Stimulated activated CD4-positive, alpha-beta T cell treated with anti-CD3 and anti-CD28 coated beads, Interleukin-2, amount 100 ng/mL, for 4 hours (primary cell): ENCODE measurements around the gene TUBGCP3.
"Not testable (repeated sequence)": the region's sequence is repeated elsewhere in the genome, so short reads cannot be mapped to it uniquely, and the experiment has no call there.

Source experiments
- DNase-seq: peaks from one replicate; pipeline ENCODE4 v3.0.0-alpha.2; 2020; ENCODE audit warnings: low read depth

Gene TUBGCP3

DNA sequence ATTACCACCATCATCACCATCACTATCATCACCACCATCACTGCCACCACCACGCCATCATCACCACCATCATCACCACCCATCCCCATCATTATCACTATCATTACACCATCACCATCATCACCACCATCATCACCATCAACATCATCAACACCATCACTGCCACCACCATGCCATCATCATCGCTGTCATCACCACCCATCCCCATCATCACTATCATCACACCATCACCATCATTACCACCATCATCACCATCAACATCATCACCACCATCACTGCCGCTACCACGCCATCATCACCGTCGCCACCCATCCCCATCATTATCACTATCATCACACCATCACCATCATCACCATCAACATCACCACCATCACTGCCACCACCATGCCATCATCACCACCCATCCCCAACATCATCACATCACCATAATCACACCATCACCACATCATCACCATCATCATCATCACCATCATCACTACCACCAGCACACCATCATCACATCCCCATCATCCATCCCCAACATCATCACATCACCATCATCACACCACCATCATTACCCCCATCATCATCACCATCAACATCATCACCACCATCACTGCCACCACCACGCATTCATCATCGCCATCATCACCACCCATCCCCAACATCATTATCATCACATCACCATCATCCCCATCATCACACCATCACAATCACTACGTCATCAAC is 61.7 kb downstream of the TUBGCP3 start:
- no peak for DNase-seq

DNA sequence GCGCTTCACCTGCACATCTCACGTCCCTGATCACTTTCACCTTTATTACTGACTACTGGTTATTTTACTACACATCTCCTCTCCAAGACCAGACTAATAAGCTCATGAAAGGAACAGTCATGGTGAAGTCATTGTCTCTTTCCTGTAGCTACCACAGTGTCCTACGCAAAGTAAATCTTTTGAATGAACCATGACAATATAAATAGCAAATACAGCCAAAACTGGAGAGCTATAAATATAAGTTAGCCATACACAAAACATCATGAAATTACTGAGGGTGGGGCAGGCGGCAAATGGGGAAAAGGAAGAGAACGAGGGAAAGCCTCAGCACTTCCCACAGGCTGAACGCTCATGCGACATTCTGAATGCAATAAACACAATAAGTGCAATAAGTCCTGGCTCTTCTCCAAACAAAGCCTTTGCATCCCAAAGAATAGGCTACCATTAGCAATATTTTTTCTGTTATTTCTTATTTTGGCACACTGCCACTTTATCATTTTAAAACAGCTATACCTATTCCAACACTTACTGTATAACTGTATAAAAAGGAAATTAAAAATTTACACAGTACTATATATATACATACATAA is 62.5 kb downstream of the TUBGCP3 start:
- no peak for DNase-seq

DNA sequence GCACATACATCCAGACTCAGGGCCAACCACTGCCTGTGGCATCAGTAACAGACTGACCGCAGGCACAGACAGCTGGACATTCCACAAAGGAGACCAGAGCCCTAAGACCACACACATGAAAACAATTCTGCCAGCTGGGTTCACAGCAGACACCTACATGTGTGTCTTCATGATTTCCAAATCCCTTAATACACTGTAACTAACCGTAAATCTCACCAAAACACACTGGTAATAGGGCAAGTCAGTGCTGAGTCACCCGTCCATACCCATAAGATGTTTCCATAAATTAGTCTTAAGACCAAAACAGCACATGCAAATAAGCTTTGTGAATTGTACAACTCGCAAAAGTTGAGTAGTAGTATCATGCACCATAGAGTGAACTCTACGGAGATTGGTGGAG is 65.4 kb downstream of the TUBGCP3 start:
- no peak for DNase-seq

DNA sequence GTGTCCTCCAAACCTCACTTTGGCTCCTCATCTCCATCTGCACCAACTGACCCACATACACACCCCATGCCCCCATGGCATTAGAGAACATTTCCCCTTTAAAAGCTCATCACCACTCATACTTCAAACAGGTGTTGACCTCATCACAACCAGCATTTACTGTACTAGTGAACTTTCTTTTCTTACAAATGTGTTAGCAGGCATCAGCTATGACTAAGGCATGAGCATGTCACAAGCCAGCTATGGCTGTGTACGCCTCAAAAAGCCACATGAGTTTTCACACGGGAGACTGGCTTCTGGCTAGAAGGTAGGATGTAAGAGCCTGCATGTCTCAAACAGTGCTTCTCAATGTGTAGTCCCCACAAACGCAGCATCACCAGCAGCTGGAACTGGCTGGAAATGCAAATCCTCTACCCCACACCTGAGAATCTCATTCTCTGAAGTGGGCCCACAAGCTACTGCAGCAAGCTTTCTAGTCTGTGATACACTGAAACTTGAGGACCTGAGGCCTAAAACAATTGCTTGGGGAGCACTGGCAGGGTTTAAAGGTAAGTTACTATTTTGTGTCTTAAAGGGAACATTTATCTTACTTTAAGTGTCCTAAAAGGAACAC is 66.8 kb downstream of the TUBGCP3 start:
- no peak for DNase-seq

DNA sequence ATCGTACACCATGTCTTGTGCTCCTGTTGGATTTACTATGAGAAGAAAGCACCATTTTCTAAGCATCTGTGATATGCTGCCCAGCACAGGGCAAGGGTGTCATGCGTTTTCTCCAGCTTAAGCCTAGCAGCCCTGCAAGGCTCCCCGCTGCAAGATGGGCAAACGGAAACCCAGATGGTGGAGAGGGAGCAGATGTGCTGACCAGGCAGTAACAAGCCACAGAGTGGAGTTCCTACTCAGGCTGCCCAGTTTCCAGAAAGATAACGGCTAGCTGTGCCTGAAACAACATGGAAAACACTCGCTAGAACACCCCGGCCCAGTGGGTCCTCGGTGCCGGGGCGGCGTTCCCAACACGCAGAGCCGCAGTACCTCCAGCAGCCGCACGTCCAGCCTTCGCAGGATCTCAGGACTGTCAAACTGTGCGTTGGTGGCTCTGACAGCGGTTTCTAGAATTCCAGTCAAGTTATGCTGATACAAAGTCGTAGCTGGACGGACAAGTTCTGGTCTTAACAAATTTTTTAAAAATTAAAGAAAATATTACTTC is 68.4 kb downstream of the TUBGCP3 start:
- DNase-seq = no peak

DNA sequence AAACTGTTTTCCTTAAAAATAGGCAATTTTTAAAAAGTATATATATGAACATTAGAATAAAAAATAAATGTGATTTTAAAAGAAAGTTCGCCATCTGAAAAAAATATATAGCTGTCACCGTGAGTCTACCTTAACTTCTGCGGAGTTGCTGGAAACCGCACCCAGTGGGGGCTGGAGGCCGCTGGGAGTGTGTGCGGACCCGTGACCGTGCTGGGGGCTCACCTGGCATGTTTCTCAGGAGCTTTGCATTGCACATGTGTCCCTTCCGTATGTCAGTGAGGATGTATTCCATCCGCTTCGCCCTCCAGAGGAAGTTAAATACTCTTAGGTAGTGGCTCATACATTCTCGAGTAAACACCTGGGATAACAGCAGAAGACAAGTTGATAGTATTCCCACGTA is 71.7 kb downstream of the TUBGCP3 start:
- DNase-seq = no peak

DNA sequence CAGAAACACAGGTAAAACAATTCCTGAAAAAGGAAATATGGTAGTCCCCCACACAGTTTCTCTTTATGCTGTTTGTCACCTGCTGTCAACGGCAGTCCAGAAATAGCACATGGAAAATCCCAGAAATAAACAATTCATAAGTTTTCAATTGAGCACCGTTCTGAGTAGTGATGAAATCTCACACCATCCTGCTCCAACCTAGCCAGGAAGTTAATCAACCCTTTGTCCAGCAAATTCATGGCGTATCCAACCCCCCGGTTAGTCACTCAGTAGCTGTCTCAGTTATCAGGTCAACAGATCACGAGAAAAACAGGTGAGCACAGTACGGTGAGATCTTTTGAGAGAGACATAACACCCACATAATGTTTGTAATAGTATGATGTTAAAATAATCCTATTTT is 74.2 kb downstream of the TUBGCP3 start:
- no peak for DNase-seq

DNA sequence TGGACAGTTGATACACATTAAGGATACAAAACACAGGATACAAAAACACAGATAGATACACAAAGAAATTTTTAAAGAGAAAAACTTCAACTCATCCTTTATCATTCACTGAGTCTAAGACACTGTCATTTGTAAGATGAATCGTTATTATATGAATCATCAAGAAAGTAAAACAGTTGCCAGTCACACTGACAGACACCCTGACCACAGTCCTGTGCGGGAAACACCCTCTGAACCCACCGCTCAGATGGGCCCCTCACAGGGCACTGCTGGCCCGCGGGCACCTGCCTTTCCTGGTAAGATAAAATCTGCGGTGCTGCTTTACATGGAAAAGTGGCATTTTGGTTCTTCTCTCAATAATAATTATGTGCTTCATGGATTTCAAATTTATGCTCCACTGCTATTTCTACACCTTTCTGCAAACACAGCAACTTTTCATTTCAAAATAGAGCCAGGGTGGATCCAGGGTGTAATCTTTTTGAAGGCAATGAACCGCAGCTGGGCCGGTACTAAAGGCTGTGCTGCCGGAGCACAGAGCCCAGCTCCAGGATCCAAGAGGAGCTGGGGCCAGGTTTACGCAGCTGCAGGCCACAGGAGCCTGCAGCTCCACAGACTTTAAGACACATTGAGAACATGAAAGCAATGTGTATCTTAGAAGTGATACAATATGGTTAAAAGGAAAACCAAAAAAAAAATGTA is 76.8 kb downstream of the TUBGCP3 start:
- DNase-seq = no peak

DNA sequence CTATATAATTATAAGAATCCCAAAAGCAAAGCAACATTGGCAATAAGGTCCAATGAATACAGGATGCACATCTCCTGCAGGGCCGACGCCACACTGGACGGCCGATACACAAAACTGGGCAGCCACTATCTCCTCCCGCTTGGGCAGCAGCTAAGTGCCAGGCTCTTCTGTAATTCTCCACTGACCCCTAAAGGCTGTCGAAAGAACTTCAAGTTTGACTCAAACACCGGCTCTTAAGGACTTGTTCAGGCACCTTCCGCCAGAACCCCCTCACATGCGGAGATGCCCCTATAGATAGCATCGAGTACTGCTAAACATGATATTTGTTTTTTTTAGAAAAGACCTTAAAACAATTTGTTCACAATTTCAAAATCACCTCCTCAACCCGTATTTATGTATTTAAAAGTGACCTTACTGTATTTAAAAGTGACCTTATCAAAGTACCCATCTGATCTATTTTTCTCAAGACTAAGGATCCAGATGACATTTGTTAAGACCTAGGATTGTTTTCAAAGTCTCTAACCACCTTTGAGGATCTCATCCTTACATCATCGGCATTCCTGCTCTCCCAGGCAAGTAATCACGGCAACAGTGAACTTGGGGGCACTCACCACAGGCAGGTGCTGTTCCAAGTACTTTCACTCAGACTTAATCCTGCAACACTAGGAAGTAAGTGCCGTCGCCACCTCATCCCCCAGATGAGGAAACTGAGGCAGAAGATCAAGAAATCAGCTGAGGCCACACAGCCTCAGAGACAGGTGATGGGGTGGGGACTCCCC is 77.8 kb downstream of the TUBGCP3 start:
- DNase-seq = no peak

DNA sequence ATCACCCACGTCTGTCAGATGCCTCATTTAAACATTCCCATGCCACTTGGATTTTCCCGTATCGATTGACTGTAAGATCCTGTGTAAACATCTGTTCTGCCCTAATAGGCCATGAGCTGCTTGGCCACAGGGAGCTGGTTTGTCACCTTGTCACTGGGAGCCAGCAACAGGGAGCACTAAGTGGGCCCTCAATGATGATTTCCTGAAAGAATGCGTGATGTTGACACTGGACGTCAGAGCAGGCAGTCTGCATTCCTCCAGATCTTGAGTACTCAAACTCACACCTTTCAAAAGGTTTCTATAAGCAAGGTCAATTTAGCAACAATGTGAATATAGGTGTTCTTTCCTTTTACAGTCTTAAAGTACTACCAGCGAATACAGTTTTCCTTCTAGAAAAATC is 78.8 kb downstream of the TUBGCP3 start:
- DNase-seq = no peak

DNA sequence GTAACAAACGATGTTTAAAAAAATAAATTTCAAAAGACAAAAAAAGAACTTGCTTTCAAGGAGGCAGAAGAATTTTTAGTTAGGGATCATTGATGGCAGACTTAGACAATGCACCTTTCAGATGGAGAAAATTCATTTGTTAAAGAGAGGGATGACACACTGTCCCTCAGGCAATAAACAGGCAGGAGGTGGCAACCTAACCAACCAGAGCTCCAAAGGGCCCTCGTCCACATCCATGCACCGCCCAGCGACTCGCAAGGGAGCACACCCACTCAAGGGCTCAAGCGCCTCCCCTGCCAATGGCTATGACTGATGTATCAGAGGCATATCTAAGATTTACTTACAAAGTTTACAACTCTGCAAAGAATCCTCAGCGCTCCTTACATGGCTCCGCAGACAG is 81.9 kb downstream of the TUBGCP3 start:
- no peak for DNase-seq

DNA sequence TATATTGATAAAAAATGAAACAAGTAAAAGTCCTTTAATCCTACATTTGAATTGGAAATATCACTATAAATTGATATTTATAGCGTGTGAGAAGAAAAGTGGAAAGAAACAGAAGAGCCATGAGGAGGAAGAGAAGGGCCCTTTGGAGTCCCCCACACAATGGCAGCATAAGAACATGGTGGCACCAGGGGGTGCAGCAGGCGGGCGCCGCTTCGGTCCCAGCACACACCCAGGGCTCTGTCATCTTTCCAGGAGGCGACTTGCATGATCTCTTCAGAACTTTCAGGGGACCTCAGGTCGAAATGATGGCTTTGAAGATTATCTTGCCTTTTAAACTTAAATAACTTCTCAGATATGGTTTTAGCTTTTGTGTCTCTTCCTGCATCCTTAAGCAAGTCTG is 91.8 kb downstream of the TUBGCP3 start:
- DNase-seq = no peak

DNA sequence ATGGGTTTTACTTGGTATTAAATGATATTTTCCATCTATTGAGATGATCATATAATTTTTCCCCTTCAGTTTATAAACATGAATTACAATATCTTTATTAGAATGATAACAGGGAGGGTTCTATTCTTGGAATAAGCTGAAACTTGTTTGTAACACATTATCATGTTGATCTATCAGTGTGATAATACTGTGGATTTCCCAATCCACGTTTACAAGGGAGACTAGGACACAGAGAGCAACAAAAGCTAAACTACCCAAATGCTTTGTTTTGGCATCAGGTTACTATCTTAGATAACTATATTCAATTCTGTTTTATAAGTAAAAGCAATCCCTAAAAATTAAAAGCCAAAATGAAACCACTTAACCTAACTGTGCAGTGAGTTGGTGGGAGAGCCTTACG is 92.5 kb downstream of the TUBGCP3 start:
- DNase-seq = no peak

DNA sequence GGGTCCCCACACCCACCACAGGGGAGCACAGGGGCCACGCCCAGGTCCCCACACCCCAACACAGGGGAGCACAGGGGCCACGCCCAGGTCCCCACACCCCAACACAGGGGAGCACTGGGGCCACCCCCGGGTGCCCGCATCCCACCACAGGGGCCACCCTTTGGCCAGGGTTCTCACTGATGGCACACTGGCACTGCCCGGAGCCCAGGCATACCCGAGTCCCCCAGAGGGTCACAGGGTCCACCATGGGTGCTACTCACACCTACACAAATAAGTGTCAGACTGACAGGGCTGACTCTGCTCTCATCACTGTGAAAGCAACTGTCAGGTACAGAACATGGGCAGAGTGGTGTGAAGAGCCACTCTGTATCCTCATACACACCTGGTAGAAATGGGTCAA is 98.8 kb downstream of the TUBGCP3 start:
- no peak for DNase-seq

DNA sequence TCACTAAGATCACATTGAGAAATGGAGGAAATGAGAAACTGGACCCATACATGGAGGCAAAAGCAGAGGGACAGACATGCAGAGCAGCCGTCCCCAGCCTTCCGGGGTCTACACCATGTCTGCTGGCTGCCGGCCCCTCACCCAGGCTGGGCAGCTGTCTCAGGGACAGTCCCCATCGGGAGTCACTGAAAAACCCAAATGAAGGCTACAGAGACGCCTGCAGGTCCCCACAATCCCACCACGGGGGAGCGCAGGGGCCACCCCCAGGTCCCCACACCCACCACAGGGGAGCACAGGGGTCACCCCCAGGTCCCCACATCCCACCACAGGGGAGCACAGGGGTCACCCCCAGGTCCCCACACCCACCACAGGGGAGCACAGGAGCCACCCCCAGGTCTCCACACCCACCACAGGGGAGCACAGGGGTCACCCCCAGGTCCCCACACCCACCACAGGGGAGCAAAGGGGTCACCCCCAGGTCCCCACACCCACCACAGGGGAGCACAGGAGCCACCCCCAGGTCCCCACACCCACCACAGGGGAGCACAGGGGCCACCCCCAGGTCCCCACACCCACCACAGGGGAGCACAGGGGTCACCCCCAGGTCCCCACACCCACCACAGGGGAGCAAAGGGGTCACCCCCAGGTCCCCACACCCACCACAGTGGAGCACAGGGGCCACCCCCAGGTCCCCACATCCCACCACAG is 99.5 kb downstream of the TUBGCP3 start:
- not testable (repeated sequence) for DNase-seq

DNA sequence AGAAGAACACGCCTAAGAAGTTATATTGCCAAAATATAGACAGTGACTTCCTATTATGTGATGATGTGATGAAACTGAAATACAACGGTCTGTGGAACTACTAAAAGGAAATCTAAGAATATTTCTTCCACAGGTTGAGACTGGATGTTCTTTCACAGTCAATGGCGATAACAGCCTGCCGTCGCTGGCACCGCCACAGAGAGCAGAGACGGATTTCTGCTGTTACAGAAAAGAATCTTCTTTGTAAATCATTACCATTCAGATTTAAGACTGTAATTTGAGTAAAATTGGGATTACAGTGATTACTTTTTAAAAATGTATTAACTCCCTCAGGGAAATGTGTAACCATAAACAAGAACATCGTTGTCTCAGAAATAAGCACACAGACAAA is 100.8 kb downstream of the TUBGCP3 start:
- DNase-seq = no peak

DNA sequence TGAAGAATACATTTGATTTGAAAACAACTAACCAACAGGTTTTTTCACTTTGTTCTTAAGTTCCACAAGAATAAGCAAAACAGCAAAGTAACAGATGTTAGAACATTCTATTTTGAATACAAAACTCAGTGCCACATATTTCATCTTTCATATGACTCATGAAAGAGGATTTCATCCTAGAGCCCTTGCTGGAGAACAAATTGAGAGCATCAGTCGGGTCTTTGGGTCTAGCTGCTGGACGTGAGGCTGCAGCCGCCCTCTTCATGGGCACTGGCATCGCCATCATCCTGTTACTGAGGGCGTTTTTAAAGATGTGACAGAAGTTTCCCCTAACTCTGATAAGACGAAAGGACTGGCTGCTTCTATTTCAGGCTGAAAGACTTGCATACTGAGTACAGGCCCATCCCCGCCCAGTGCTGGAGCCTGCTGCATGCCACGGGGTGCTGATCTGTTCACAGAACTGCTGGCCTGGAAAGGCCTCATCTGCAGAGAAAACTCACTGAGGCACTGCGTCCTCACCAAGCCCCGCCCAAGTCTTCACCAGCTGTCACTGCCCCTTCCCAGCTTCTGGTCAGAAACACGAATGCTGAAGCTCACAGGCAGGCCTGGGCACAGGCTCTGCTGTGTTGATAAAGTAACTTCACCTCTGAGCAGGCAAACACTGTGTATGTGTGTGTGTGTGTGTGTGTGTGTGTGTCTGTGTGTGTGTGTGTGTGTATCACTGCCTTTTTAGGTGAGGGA is 101.4 kb downstream of the TUBGCP3 start:
- DNase-seq = no peak

DNA sequence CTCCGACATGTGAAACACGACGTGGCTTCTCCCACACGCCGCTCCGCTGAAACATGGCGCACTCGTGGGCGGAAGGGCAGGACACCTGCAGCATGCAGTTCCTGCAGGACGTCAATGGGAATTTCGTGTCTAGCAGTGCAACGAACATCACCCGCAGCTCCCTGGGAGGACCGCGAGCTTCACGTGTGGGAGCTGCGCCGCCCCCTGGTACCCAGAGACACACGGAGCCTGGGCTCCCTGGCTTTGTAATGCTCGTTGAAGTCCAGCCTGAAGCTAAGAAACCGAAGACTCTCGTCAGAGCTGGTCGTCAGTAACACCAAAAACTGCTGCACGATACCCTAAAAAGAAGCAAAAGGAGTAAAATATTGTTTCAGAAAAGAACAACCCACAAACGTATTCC is 102.1 kb downstream of the TUBGCP3 start:
- DNase-seq = not testable (repeated sequence)

DNA sequence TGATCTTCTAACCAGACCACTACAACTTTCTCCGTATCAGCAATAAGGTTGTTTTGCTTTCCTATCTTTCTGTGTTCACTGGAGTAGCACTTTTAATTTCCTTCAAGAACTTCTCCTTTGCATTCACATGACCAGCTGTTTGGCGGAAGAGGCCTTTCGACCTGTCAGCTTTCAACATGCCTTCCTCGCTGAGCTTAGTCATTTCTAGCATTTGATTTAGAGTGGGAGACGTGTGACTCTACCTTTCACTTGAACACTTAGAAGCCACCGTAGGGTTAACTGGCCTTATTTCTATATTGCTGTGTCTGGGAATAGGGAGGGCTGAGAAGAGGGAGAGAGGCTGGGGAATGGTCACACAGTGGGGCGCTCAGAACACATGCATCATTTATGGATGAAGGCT is 104.7 kb downstream of the TUBGCP3 start:
- no peak for DNase-seq

DNA sequence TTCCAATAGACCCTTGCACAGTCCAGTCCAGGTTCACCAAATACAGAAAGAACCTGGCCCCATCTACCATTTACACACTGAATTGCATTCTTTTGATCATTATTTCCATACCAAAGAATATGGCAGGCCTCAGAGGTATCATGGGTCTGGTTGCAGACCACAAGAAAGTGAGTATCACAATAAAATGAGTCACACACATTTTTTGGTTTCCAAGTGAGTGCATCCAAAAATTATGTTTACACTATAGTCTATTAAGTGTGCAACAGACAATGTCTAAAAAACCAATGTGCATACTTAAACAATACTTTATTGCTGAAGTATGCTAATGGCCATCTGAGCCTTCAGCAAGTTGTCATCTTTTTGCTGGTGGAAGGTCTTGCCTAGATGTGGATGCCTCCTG is 106.5 kb downstream of the TUBGCP3 start:
- DNase-seq = no peak

DNA sequence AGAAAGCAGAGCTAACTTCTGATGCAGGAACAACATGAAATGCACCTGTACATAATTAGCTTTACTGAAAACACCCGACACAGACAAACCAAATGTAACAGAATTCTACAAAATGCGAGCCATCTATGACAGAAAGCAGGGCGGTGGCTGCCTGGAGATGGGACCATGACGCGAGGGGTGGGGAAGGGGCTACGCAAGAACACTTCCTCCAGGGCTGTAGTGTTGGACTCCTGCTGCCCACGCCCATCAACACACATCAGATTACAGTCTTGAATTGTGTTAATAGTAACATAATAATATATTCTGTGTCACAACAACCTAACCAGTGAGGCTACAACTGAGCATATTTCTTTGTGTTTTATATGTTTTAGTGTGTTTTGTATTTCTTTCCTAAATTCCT is 108.6 kb downstream of the TUBGCP3 start:
- DNase-seq = no peak
